Measurements from ENCODE around the gene CLEC2A.

Gene CLEC2A

DNA sequence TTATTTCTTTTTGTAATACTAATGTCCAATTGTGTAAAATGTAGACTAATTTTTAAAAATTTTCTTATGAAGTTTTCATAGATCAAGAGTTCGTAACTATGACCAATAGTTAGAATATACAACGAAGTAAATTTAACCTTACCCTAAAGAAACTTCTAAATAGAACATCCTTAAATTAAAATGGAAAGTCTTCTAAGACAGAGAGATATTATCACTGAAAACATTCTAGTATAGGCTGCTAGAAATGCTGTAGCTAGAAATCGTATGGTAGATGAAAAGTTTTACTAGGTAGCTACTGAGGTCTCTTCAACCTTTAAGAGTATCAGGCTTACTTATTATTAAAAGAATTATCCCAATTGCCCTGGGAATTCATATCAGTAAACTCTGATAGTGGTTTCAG, 925 bp downstream of the CLEC2A start:
- Histone ChIP-seq H3K9me3 (ENCODE audit: control insufficient read depth, low read length) (no peaks in the 10 kb centered on the region), H3K23ac (ENCODE audit: low read length in 2 of 2) (no peak overlapping the region), H3K79me1 (replicated peaks; ENCODE audit: low read length, poor library complexity, severe bottlenecking) (no peaks in the 10 kb centered on the region), H3K36me3 (ENCODE audit: control insufficient read depth in 1 of 2, insufficient read depth in 2 of 2, low read depth in 1 of 2, low read length in 2 of 2) (no peaks in the 10 kb centered on the region), H2BK12ac (ENCODE audit: low read length in 2 of 2) (no peak overlapping the region), H4K8ac (ENCODE audit: low read length) (no peak overlapping the region), H2BK120ac (ENCODE audit: low read depth, low read length) (no peak overlapping the region), H2AK5ac (ENCODE audit: low read length, severe bottlenecking) (no peak overlapping the region), H3K4me1 (ENCODE audit: control insufficient read depth, insufficient read depth, low read depth, low read length) (no peaks in the 10 kb centered on the region), H3K9ac (ENCODE audit: low read length) (no peak overlapping the region), H2AFZ (ENCODE audit: low read depth, low read length) (no peak overlapping the region), H2BK5ac (ENCODE audit: low read depth, low read length, poor library complexity, severe bottlenecking) (no peak overlapping the region), H3K27ac (ENCODE audit: low read length, poor library complexity, severe bottlenecking) (no peak overlapping the region), H3K27me3 (ENCODE audit: control insufficient read depth in 1 of 2, insufficient read depth in 1 of 2, low read length in 2 of 2) (no peaks in the 10 kb centered on the region), H3K4ac (ENCODE audit: low read depth in 1 of 2, low read length in 2 of 2) (no peak overlapping the region), H3K14ac (ENCODE audit: low read length in 2 of 2) (no peak overlapping the region), H3K4me3 (ENCODE audit: insufficient read depth in 1 of 2, low read depth in 1 of 2, low read length in 2 of 2) (no peak overlapping the region), H3K18ac (ENCODE audit: low read depth in 1 of 2, low read length in 2 of 2) (no peak overlapping the region), H4K91ac (ENCODE audit: low read length) (no peak overlapping the region), H2BK15ac (ENCODE audit: low read depth, poor library complexity, severe bottlenecking) (no peak overlapping the region), H3K4me2 (ENCODE audit: low read length, poor library complexity, severe bottlenecking) (no peak overlapping the region)
- no peak for DNase-seq
- WGBS: no CpG with 5 or more reads among the region's 3 CpGs

DNA sequence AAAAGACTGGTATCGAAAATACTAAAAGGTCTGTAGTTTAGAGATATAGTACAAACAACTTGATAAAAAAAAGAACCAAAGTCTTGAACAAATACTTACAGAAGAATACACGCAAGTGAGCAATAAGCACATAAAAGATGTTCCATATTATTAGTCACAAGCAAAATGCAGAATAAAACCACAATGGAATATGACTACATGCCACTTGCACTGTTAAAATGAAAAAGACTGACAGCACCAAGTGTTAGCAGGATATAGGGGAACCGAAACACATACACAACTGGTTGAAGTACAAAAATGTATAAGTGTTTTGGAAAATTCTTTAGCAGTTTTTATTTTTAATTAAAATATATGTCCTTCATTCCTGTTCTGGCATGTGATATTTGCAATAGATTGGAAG, 3.6 kb downstream of the CLEC2A start:
- Histone ChIP-seq H2AFZ (ENCODE audit: low read depth, low read length) (no peak overlapping the region), H3K36me3 (ENCODE audit: control insufficient read depth in 1 of 2, insufficient read depth in 2 of 2, low read depth in 1 of 2, low read length in 2 of 2) (no peaks in the 10 kb centered on the region), H2BK120ac (ENCODE audit: low read depth, low read length) (no peak overlapping the region), H3K23ac (ENCODE audit: low read length in 2 of 2) (no peak overlapping the region), H2AK5ac (ENCODE audit: low read length, severe bottlenecking) (no peak overlapping the region), H3K4me2 (ENCODE audit: low read length, poor library complexity, severe bottlenecking) (no peak overlapping the region), H3K9ac (ENCODE audit: low read length) (no peak overlapping the region), H3K4ac (ENCODE audit: low read depth in 1 of 2, low read length in 2 of 2) (no peak overlapping the region), H3K79me1 (replicated peaks; ENCODE audit: low read length, poor library complexity, severe bottlenecking) (no peaks in the 10 kb centered on the region), H3K4me1 (ENCODE audit: control insufficient read depth, insufficient read depth, low read depth, low read length) (no peaks in the 10 kb centered on the region), H2BK15ac (ENCODE audit: low read depth, poor library complexity, severe bottlenecking) (no peak overlapping the region), H3K9me3 (ENCODE audit: control insufficient read depth, low read length) (no peaks in the 10 kb centered on the region), H3K14ac (ENCODE audit: low read length in 2 of 2) (no peak overlapping the region), H3K27me3 (ENCODE audit: control insufficient read depth in 1 of 2, insufficient read depth in 1 of 2, low read length in 2 of 2) (no peaks in the 10 kb centered on the region), H3K18ac (ENCODE audit: low read depth in 1 of 2, low read length in 2 of 2) (no peak overlapping the region), H2BK5ac (ENCODE audit: low read depth, low read length, poor library complexity, severe bottlenecking) (no peak overlapping the region), H4K8ac (ENCODE audit: low read length) (no peak overlapping the region), H2BK12ac (ENCODE audit: low read length in 2 of 2) (no peak overlapping the region), H4K91ac (ENCODE audit: low read length) (no peak overlapping the region), H3K27ac (ENCODE audit: low read length, poor library complexity, severe bottlenecking) (no peak overlapping the region), H3K4me3 (ENCODE audit: insufficient read depth in 1 of 2, low read depth in 1 of 2, low read length in 2 of 2) (no peak overlapping the region)
- no CpG with 5 or more reads among the region's 3 CpGs for WGBS
- DNase-seq: no peak

DNA sequence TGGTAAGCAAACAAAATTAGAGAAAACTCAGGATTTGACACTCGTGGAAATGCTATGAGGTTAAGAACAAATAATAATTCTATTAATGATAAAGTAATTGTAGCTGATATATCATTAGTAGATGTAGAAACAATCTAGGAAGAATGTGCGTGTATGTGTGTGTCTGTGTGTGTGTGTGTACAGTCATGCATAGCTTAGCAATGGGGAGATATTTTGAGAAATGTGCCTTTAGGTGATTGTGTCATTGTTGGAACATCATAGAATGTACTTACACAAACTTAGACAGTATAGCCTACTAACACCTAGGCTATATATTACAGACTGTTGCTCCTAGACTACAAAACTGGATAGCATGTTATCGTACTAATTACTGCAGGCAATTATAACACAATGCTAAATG, 5.3 kb downstream of the CLEC2A start:
- Histone ChIP-seq H2BK120ac (ENCODE audit: low read depth, low read length) (no peak overlapping the region), H2BK5ac (ENCODE audit: low read depth, low read length, poor library complexity, severe bottlenecking) (no peak overlapping the region), H4K8ac (ENCODE audit: low read length) (no peak overlapping the region), H2AFZ (ENCODE audit: low read depth, low read length) (no peak overlapping the region), H3K9me3 (ENCODE audit: control insufficient read depth, low read length) (no peaks in the 10 kb centered on the region), H3K27ac (ENCODE audit: low read length, poor library complexity, severe bottlenecking) (no peak overlapping the region), H3K14ac (ENCODE audit: low read length in 2 of 2) (no peak overlapping the region), H2BK15ac (ENCODE audit: low read depth, poor library complexity, severe bottlenecking) (no peak overlapping the region), H3K4me2 (ENCODE audit: low read length, poor library complexity, severe bottlenecking) (no peak overlapping the region), H3K18ac (ENCODE audit: low read depth in 1 of 2, low read length in 2 of 2) (no peak overlapping the region), H3K9ac (ENCODE audit: low read length) (no peak overlapping the region), H2BK12ac (ENCODE audit: low read length in 2 of 2) (no peak overlapping the region), H3K27me3 (ENCODE audit: control insufficient read depth in 1 of 2, insufficient read depth in 1 of 2, low read length in 2 of 2) (no peaks in the 10 kb centered on the region), H3K4ac (ENCODE audit: low read depth in 1 of 2, low read length in 2 of 2) (no peak overlapping the region), H3K79me1 (replicated peaks; ENCODE audit: low read length, poor library complexity, severe bottlenecking) (no peaks in the 10 kb centered on the region), H2AK5ac (ENCODE audit: low read length, severe bottlenecking) (no peak overlapping the region), H3K4me3 (ENCODE audit: insufficient read depth in 1 of 2, low read depth in 1 of 2, low read length in 2 of 2) (no peak overlapping the region), H4K91ac (ENCODE audit: low read length) (no peak overlapping the region), H3K36me3 (ENCODE audit: control insufficient read depth in 1 of 2, insufficient read depth in 2 of 2, low read depth in 1 of 2, low read length in 2 of 2) (no peaks in the 10 kb centered on the region), H3K4me1 (ENCODE audit: control insufficient read depth, insufficient read depth, low read depth, low read length) (no peaks in the 10 kb centered on the region), H3K23ac (ENCODE audit: low read length in 2 of 2) (no peak overlapping the region)
- 93% methylated on average over 2 of the region's 3 CpGs for WGBS
- peak; percentile 7 for DNase-seq

DNA sequence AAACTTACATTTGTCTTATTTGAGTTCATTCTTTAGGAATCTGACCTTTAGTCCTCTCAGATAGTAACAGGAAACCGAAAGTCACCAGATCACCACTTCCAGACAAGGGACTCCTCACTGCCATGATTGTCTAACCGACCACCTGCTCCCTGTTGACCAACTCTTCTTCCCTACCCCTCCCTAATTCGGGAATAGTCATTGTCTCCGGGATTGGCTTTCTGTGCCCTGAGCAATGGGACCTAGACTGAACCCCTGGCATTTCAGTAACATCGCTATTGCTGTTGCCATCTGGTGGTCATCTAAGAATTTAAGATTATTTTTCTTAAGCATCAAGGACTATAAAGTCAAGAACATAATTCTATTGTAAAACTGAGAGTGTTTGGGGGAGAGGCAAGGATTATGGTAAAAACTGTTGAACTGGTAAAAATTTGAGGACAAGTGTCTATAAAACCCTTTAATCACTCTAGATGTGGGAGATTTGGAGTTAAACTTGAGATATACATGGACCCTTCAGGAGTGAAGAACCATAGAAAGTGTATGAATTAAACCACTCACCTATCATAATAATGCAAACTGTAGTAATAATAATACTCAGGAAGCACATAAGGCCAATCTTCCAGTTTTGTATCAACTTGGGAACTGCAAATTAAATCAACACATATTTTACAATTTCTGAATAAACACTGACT, 6.3 kb downstream of the CLEC2A start:
- Histone ChIP-seq H3K36me3 (ENCODE audit: control insufficient read depth in 1 of 2, insufficient read depth in 2 of 2, low read depth in 1 of 2, low read length in 2 of 2) (no peaks in the 10 kb centered on the region), H3K9me3 (ENCODE audit: control insufficient read depth, low read length) (no peaks in the 10 kb centered on the region), H3K79me1 (replicated peaks; ENCODE audit: low read length, poor library complexity, severe bottlenecking) (no peaks in the 10 kb centered on the region), H3K4me2 (ENCODE audit: low read length, poor library complexity, severe bottlenecking) (peak overlapping the region; percentile 63), H2AK5ac (ENCODE audit: low read length, severe bottlenecking) (no peak overlapping the region), H4K91ac (ENCODE audit: low read length) (no peak overlapping the region), H3K9ac (ENCODE audit: low read length) (peak overlapping the region; percentile 60), H3K27ac (ENCODE audit: low read length, poor library complexity, severe bottlenecking) (no peak overlapping the region), H2BK15ac (ENCODE audit: low read depth, poor library complexity, severe bottlenecking) (no peak overlapping the region), H3K4ac (ENCODE audit: low read depth in 1 of 2, low read length in 2 of 2) (no peak overlapping the region), H3K4me1 (ENCODE audit: control insufficient read depth, insufficient read depth, low read depth, low read length) (no peaks in the 10 kb centered on the region), H3K14ac (ENCODE audit: low read length in 2 of 2) (no peak overlapping the region), H2BK5ac (ENCODE audit: low read depth, low read length, poor library complexity, severe bottlenecking) (no peak overlapping the region), H2BK120ac (ENCODE audit: low read depth, low read length) (no peak overlapping the region), H3K4me3 (ENCODE audit: insufficient read depth in 1 of 2, low read depth in 1 of 2, low read length in 2 of 2) (peak overlapping the region in 1 of 2 experiments; percentile 63), H3K18ac (ENCODE audit: low read depth in 1 of 2, low read length in 2 of 2) (peak overlapping the region in 1 of 2 experiments; percentile 40), H2BK12ac (ENCODE audit: low read length in 2 of 2) (no peak overlapping the region), H3K27me3 (ENCODE audit: control insufficient read depth in 1 of 2, insufficient read depth in 1 of 2, low read length in 2 of 2) (no peaks in the 10 kb centered on the region), H2AFZ (ENCODE audit: low read depth, low read length) (peak overlapping the region; percentile 77), H3K23ac (ENCODE audit: low read length in 2 of 2) (no peak overlapping the region), H4K8ac (ENCODE audit: low read length) (no peak overlapping the region)
- peak; percentile 55 for DNase-seq
- 36% methylated on average over 3 of the region's 5 CpGs for WGBS
